HL-60/S4 treated with phorbol 12-myristate 13-acetate at 8.2 ng/mL for 4 days and 3 days (cell line): ENCODE data around the gene TMED10.

Source experiments
- in situ Hi-C: fragments of 300-500 bp; cut with MboI; formaldehyde crosslinking; loops from 2 replicates; pipeline ENCODE4 v1.15.0; 2022; ENCODE audit warnings: low sequenced_read_pairs

The TMED10 gene

DNA sequence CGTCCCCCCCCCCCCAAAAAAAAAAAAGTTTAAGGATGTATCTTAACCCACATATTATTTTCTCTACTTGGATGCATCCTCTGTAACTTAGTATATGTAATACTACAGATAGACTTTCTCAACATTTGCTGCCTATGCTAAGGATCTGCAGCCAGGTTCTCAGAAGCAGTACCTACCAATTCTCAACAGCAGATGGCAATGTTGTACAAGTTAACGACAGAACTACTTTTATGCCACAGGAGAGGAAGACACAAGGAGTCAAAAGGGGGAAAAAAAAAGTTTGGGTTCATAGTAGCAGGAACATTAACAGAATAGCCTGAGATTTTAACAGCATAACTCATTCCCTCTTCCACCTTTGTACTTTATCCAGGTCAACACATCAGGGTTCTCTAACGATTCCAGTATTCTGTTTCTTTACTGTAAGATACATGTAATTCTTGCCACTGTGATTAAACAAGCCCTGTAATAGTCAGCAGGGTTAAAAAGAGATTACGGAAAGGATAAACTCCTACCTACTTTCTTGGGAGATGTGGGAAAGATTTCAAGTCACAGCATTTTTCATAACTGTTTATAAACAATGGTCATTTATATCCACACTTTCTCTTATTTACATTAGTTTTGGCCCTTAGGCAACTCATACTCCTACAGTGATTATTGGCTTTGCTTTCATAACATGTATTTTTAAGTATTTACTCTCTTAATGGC is 43.9 kb downstream of the TMED10 start:
- in situ Hi-C loops, result loop anchor here (25.0 kb wide), 1 partner anchor 155 kb away; the partner anchor contains the start of gene FOS

DNA sequence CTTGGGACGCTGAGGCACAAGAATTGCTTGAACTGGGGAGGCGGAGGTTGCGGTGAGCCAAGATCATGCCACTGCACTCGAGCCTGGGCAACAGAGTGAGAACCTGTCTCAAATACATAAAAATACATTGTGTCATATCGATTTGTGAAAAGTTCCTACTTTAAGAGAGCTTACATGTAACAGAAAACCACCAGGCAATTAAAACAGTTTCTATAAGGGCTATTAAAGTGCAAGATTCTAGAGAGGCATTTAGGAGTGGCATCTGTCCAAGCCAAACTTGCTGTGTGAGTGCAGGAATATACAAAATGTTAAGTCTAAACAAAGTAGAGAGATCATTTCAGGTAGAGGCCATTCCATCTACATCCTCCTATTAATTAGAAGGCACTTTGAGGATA is 47.8 kb downstream of the TMED10 start:
- in situ Hi-C loops, result loop anchor here (25.0 kb wide), 1 partner anchor 159 kb away; the partner anchor contains the start of gene FOS

DNA sequence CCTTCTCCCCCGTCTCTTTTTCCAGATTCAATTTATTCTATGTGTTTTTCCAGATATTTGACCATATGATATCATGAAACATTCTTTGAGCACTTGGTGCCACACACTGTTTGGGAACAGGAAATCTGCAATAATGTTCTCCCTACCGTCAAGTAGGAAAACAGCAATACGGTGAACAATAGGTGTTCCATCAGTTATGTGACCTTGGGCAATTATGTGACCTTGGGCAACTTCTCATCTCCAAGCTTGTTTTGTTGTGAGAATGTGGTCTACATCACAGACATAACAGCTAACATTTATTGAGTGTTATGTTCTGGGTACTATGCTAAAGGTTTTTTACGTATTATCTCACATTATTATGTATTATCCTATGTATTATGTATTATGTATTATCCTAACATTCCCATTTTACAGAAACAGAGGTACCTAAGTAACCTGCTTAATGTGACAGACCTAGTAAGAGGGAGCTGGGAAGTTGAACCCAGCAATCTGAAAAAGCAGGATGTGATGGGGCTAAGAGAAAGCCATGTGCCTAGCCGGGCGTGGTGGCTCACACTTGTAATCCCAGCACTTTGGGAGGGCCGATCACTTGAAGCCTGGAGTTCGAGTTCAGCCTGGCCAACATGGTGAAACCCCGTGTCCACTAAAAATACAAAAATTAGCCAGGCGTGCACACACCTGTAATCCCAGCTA is 48.4 kb downstream of the TMED10 start:
- in situ Hi-C loops, result loop anchor here (25.0 kb wide), 1 partner anchor 159 kb away; the partner anchor contains the start of gene FOS

DNA sequence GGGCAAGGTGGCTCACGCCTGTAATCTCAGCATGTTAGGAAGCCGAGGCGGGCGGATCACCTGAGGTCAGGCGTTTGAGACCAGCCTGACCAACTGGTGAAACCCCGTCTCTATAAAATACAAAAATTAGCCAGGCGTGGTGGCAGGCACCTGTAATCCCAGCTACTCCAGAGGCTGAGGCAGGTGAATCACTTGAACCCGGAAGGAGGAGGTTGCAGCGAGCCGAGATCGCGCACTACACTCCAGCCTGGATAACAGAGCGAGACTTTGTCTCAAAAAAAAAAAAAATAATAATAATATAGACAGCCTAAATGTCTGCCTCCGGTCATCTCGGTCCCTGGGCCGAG is 49.0 kb downstream of the TMED10 start:
- in situ Hi-C loops, result loop anchor here (25.0 kb wide), 1 partner anchor 160 kb away; the partner anchor contains the start of gene FOS

DNA sequence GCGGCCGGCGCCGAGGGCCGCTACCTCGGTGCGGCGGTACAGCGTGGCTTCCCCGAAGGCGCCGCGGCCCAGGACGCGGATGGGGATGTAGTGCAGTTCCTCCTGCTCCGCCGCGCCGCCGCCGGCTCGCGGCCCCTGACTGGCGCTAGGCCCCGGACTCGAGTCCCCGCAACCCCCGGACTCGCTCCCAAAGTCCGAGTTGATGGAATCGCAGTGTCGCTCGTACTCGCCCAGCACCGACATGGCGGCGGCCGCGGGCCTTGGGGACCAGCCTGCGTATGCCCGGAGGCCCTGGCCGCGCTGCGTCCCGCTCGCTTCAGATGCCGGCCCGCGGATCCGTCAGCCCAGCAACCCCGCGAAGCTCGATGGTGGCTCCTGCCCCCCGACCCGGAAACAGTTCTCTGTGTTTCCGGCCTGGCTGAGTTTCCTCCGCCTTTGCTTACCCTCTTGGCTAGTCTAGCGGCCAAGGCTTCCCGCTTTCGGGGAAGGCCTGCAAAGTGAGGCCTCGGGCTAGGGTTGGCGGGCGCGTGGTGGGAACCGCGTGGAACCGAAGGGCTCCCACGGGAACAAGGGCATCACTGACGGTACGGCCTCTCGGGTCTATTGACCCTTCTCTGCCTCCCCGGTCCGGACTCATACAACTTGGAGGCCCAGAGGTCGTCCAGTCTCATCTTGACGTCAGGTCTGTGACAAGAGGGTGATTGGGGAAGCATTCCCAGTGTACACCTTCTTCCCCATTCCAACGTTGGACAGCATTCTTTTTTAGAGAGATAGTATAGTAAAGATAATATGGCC is 49.5 kb downstream of the TMED10 start, which contains the start of gene NEK9:
NEK9 (minus strand) TSS at position 370 of the 795 bp plus-strand sequence; CDS start at position 243, 127 bp downstream.
- in situ Hi-C loops, result loop anchor here (25.0 kb wide), 1 partner anchor 160 kb away; the partner anchor contains the start of gene FOS

DNA sequence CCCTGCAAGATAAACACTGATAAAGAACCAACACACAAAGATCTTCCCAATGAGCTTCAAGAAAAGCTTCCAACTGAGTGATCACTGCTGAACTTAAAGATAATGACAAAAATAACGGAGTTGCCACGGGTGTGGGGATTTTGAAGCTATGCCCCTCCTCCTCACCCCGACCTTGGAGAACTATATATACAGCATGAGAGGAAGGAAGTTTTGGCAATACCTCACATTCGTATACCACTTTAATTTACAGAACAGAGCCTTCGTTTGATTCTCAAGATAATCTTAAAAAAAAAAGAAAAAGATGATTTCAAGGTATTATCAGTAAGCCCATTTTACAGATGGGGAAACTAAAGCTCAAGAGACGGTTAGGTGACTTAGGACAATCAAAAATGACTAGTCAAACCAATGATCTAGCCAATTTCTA is 50.3 kb downstream of the TMED10 start:
- in situ Hi-C loops, result loop anchor here (25.0 kb wide), 1 partner anchor 161 kb away; the partner anchor contains the start of gene FOS

DNA sequence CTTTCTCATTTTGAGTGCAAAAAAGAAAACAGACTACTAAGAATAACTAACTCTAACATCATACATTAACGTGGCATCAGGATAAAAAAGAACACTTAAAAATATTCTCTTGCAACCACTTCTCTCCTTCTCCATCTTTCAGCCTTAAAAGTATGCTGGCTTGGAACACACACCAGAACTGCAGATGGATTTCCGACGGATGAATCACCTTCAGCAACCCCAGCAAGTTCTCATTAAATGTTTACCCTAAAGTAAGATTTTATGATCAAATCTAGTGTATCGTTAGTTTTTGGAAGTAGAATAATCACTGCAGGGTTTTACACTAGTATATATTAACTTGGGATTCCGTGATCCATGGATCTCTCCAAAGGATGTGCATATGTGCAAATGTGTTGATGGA is 50.8 kb downstream of the TMED10 start:
- in situ Hi-C loops, result loop anchor here (25.0 kb wide), 1 partner anchor 162 kb away; the partner anchor contains the start of gene FOS

DNA sequence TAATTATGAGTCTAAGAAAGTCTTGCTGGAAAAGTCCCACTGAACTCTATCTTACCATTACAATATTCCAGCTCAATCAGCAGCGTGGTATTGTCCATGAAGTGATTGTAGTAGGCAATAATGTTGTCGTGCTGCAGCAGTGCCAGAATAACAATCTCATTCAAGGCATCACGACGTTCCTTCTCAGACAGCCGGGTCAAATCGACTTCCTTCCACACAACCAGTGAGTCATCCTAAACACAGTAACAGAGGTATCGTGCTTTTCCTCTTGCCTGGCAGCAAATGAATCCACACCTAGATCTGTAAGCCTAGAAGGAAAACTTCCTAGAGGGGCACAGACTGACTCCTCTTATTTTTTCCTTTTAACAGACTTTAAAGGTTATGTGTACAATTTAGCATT is 52.4 kb downstream of the TMED10 start:
- in situ Hi-C loops, result no loop called here

DNA sequence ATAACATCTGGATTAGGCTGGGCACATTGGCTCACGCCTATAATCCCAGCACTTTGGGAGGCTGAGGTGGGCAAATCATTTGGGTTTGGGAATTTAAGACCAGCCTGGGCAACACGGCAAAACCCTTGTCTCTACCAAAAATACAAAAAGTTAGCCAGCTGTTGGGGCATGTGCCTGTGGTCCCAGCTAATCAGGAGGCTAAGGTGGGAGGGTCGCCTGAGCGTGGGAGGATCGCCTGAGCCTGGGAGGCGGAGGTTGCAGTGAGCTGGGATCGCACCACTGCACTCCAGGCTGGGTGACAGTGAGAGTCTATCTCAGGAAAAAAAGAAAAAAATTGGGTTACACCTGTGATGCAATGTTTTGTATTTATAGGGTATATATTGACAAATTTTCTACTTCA is 54.9 kb downstream of the TMED10 start:
- in situ Hi-C loops, result no loop called here

DNA sequence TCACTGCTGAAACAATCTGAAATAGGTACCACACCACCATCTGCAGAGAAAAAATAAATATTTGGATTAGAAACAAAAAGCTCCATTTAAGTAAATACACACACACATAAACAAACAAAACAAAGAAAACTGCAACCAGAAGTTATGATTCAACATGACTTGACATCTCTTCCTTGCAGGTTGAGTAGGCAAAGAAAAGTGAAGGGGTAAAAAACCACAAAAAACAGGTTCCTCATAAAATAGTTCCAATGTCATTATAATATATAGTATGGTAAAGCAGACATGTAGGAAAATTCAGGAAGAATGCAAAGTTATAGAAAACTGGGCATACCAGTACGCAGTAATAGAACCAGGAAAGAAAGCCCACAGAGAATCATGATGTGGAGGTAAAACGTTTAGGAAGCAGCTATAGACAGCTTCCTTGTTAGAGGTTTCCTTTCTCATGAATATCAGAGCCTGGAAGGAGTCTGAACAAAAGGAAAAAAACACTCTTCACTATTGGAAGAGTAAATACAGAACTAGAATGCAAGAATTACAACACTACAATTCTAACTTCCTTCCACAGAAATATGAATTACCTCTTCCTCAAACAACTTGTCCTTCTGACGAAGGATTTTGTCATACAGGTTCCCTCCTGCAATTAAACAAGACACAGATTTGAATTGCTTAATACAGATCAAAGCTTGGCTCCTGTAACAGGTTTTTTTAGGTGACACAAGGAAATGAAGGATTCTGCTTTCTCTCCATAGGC is 55.7 kb downstream of the TMED10 start:
- in situ Hi-C loops, result no loop called here

DNA sequence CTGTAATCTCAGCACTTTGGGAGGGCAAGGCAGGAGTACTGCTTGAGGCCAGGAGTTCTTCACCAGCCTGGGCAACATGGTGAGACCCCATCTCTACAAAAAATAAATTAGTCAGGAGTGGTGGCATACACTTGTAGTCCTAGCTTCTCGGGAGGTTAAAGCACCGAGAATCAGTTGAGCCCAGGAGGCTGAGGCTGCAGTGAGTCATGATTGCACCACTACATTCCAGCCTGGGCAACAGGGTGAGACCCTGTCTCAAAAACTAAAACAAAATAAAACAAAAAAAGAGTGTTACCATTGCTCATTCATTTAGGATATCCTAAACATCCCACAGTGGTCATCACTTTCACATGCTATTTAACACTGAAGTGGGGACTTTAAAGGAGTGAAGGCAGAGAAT is 57.4 kb downstream of the TMED10 start:
- in situ Hi-C loops, result no loop called here

DNA sequence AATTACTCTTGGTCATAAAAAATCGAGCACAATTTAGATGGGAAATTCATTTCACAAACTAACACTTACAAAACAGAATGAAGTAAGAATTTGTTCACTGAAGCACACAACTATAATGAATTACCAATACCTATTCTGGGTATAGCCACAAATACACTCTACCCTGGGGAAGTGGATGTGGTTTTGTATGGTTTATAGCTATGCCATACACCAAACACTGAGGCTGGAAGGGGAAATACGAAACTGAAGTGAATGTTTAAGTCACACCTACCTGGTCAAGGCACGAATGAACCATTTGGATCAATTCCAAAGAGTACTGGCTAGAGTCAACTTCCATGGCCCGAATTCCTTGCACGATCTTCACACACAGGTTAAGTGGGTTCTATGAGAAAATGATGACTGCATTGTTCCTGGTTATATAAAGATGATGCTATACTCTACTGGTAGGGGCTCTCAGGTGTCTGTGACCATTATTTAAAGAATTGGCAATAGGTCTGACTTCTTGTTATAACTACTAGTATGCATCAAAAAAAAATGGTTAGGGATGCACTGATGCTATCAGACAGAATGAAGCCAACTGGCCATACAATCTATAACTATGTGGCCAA is 62.4 kb downstream of the TMED10 start:
- in situ Hi-C loops, result no loop called here

DNA sequence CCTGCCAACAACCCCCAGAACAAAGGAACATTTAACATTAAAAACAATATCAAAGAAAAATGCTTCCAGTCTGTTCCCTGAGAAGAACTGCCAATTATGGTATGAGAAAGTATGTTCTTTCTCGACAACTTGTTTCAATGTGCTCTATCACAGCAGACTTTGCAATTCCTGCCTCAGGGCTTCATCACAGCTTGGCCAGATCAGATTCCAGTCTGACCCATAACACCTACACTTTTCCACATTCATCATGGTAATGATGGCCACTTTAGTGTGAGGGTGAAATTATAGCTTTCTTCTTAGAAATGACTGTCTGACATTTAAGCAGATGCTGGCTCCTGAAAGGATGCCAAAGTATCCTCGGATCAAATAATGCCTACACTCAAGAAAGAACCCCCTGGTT is 66.5 kb downstream of the TMED10 start:
- in situ Hi-C loops, result no loop called here

DNA sequence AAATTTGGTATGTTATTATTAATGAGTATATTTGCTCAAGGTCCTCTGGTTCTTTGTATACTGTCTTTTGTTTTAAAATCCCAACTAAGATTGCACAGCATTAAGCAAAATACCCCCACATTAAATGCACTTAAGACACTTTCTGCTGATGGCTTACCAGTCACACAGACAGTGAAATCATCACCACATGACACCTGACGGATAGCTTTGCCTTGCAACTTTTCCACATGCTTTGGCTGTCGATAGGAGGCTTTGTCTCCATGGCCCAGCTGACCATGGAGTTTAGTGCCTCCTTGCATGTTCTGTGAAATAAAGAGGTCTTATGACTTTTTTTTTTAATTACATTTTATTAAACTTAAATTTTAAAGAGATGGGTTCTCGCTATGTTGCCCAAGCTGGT is 69.2 kb downstream of the TMED10 start:
- in situ Hi-C loops, result no loop called here

DNA sequence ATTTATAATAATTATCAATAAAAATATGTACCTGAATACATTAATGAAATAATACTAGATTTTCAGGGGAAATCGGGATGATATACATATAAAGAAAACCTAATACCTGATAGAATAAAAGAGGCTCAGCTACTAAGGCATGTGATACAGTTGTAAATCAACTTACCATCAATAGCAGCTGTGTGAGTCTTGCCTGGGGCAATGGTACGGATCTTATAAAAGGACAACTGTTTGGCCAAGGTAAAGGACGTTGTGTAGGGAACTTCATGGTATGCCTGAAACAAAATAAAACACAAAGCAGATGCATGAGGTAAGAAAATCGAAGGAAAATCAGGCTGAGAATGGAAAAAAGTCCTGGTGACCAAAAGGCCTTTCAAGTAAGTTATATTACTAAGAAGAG is 74.9 kb downstream of the TMED10 start:
- in situ Hi-C loops, result no loop called here

DNA sequence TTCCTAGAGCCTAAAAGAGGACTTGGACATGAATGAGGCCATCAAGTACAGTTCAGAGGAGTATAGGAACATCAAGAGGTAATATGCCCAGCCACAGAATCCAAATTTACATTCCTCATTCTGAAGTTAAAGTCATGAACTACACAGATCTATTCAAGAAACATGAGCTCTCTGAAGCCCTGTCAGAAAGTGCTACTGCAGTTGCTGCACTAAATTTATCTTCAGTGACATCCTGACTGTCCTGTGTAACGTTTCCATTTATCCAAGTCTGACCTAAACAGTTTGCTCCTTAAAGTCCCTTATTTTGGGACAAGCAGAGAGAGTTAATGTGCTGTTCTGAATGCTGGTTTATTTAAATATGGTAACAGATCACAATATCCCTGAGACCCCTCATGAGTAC is 77.7 kb downstream of the TMED10 start:
- in situ Hi-C loops, result loop anchor here (25.0 kb wide), 1 partner anchor 236 kb away; no protein-coding TSS in a partner anchor

DNA sequence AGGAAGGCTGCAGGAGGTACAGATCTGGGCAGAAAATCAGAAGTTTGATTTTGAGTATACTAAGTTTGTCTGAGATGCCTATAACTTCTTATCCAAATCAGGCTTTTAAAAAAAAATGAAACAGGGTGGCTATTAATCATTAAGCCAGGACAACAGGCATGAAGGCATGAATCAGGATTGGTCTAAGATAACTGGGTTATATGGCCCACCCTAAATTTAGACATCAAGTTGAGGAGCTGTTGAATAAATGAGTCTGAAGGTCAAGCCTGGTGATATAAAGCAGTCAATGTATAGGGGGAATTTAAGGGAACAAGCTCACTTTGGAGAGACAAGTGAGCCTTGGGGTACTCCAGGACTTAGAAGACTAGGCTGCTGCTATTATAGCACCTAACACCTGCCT is 78.2 kb downstream of the TMED10 start:
- in situ Hi-C loops, result loop anchor here (25.0 kb wide), 1 partner anchor 236 kb away; no protein-coding TSS in a partner anchor

DNA sequence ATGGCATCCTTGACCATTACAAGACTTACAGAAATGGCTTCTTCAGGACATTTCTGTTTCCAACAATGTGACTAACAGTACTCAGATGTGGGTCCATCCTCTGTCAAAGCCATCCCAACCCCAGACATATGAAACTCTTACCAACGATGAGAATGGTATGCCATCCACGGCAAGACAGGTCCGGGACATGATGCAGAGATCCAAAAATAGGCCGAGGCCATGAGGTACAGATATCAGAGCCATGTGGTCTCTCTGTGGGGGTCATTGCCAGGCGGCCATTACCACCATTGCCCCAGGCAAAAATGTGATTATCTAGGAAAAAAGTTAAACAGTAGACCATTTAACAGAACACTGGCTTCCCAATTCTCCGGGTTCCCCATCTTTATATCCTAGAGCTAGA is 79.5 kb downstream of the TMED10 start:
- in situ Hi-C loops, result loop anchor here (25.0 kb wide), 1 partner anchor 235 kb away; no protein-coding TSS in a partner anchor

DNA sequence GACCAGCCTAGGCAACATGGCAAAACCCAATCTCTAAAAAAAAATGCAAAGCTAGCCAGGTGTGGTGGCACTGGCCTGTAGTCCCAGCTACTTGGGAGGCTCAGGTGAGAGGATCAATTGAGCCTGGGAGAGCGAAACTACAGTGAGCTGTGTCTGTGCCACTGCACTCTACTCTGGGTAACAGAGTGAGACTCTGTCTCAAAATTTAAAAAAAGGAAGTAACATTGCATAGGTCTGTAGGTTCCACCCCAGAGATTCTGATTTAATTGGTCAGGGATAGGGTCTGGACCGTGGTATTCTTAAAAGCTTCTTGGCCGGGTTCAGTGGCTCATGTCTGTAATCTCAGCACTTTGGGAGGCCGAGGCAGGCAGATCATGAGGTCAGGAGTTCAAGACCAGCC is 80.7 kb downstream of the TMED10 start:
- in situ Hi-C loops, result loop anchor here (25.0 kb wide), 1 partner anchor 233 kb away; no protein-coding TSS in a partner anchor

DNA sequence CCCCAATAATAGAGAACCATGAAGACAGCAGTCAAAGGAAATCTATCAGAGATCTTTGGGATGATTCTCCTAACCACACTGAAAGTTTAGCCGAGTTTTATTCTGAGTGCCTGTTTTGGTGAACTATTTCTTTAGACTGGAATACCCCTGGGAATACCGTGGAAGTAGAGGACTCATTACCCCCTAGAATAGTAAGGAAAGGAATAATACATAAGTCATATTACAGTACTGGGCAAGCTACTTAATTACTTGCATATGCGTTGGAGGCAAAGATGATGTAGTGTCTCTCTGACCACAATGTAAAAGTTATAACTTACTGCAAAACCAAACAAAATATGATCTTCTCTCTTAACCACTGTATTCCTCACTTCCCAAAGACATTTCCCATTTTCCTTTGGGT is 81.5 kb downstream of the TMED10 start:
- in situ Hi-C loops, result loop anchor here (25.0 kb wide), 1 partner anchor 233 kb away; no protein-coding TSS in a partner anchor
